Measurements from ENCODE around the gene STAC2.

STAC2 gene

GRCh38 chr17:39221572-39221971 lies 4.2 kb downstream of the STAC2 start:
- no peak overlapping the region for H2BK5ac ChIP-seq (ENCODE audit: low read length)
- H3K79me1 ChIP-seq (ENCODE audit: low read depth, low read length), result no peaks in the 10 kb centered on the region
- H3K27ac ChIP-seq (replicated peaks; ENCODE audit: low read length), result no peak overlapping the region
- no peak overlapping the region for H3K4me3 ChIP-seq (ENCODE audit: low read length in 2 of 2)
- no peak overlapping the region for H3K23ac ChIP-seq (ENCODE audit: low read depth, low read length, poor library complexity)
- H2AFZ ChIP-seq (ENCODE audit: low read length), result no peak overlapping the region
- H2BK12ac ChIP-seq (ENCODE audit: low read length), result no peak overlapping the region
- no peak overlapping the region for H2BK15ac ChIP-seq (ENCODE audit: low read length)
- H3K9me3 ChIP-seq (replicated peaks in 1 of 2; ENCODE audit: control insufficient read depth in 2 of 2, insufficient read depth in 1 of 2, low read depth in 1 of 2, low read length in 2 of 2), result peaks cover 0 to 1% of the 10 kb centered on the region in 2 donors
- H3K4ac ChIP-seq (ENCODE audit: low read length), result no peak overlapping the region
- H4K91ac ChIP-seq (ENCODE audit: low read depth, low read length, poor library complexity), result no peak overlapping the region
- no peak overlapping the region for H3K4me2 ChIP-seq (ENCODE audit: insufficient read depth, low read length, poor library complexity, severe bottlenecking)
- H2AK5ac ChIP-seq (ENCODE audit: low read depth, low read length), result peak overlapping the region; percentile 63
- peaks cover 6 to 7% of the 10 kb centered on the region in 2 donors for H3K4me1 ChIP-seq (ENCODE audit: control insufficient read depth in 2 of 2, insufficient read depth in 1 of 2, low read depth in 1 of 2, low read length in 2 of 2)
- no peak overlapping the region for H4K8ac ChIP-seq (ENCODE audit: low read depth, low read length)
- WGBS, 2 donors (ENCODE audit: extremely low coverage in 2 of 2, insufficient read length in 2 of 2, insufficient replicate concordance in 1 of 2), result no CpG with 5 or more reads among the region's 6 CpGs
- H3K27me3 ChIP-seq (ENCODE audit: control insufficient read depth in 3 of 3, insufficient read depth in 3 of 3, low read depth in 1 of 3, low read length in 3 of 3), result peaks cover 16 to 83% (median 61%) of the 10 kb centered on the region in 3 experiments
- no peaks in the 10 kb centered on the region for H3K36me3 ChIP-seq (replicated peaks in 1 of 2; ENCODE audit: control insufficient read depth in 2 of 2, insufficient read depth in 2 of 2, low read length in 2 of 2)
- no peak for DNase-seq (ENCODE audit: low spot score)
- H3K9ac ChIP-seq (ENCODE audit: low read depth, low read length, poor library complexity), result peak overlapping the region; percentile 3
- H2BK120ac ChIP-seq (ENCODE audit: low read depth, low read length), result no peak overlapping the region
- no peak overlapping the region for H3K14ac ChIP-seq (ENCODE audit: low read length)
- no peak overlapping the region for H3K18ac ChIP-seq (ENCODE audit: low read length)

GRCh38 chr17:39219647-39220154 lies 6.0 kb downstream of the STAC2 start:
- Histone ChIP-seq H2BK15ac (ENCODE audit: low read length) (peak overlapping the region; percentile 30), H2BK12ac (ENCODE audit: low read length) (no peak overlapping the region), H3K4me3 (ENCODE audit: low read length in 2 of 2) (no peak overlapping the region), H3K27ac (replicated peaks; ENCODE audit: low read length) (no peak overlapping the region), H4K8ac (ENCODE audit: low read depth, low read length) (no peak overlapping the region), H2BK120ac (ENCODE audit: low read depth, low read length) (no peak overlapping the region), H3K79me1 (ENCODE audit: low read depth, low read length) (no peaks in the 10 kb centered on the region), H4K91ac (ENCODE audit: low read depth, low read length, poor library complexity) (no peak overlapping the region), H3K23ac (ENCODE audit: low read depth, low read length, poor library complexity) (peak overlapping the region; percentile 16), H2AFZ (ENCODE audit: low read length) (no peak overlapping the region), H3K4me1 (ENCODE audit: control insufficient read depth in 2 of 2, insufficient read depth in 1 of 2, low read depth in 1 of 2, low read length in 2 of 2) (peaks cover under 1 to 2% of the 10 kb centered on the region in 2 donors), H3K18ac (ENCODE audit: low read length) (no peak overlapping the region), H3K36me3 (replicated peaks in 1 of 2; ENCODE audit: control insufficient read depth in 2 of 2, insufficient read depth in 2 of 2, low read length in 2 of 2) (no peaks in the 10 kb centered on the region), H3K9ac (ENCODE audit: low read depth, low read length, poor library complexity) (peak overlapping the region; percentile 56), H3K27me3 (ENCODE audit: control insufficient read depth in 3 of 3, insufficient read depth in 3 of 3, low read depth in 1 of 3, low read length in 3 of 3) (peaks cover 7 to 84% (median 50%) of the 10 kb centered on the region in 3 experiments), H2BK5ac (ENCODE audit: low read length) (peak overlapping the region; percentile 45), H3K4me2 (ENCODE audit: insufficient read depth, low read length, poor library complexity, severe bottlenecking) (no peak overlapping the region), H2AK5ac (ENCODE audit: low read depth, low read length) (peak overlapping the region; percentile 31), H3K4ac (ENCODE audit: low read length) (no peak overlapping the region), H3K14ac (ENCODE audit: low read length) (peak overlapping the region; percentile 77), H3K9me3 (replicated peaks in 1 of 2; ENCODE audit: control insufficient read depth in 2 of 2, insufficient read depth in 1 of 2, low read depth in 1 of 2, low read length in 2 of 2) (peaks cover 0 to 1% of the 10 kb centered on the region in 2 donors)
- DNase-seq (ENCODE audit: low spot score), result no peak
- no CpG with 5 or more reads among the region's 8 CpGs for WGBS, 2 donors (ENCODE audit: extremely low coverage in 2 of 2, insufficient read length in 2 of 2, insufficient replicate concordance in 1 of 2)

- peak overlapping the region; percentile 51 for H3K18ac ChIP-seq (ENCODE audit: low read length)
- H3K27me3 ChIP-seq (ENCODE audit: control insufficient read depth in 3 of 3, insufficient read depth in 3 of 3, low read depth in 1 of 3, low read length in 3 of 3), result peaks cover 0 to 84% (median 42%) of the 10 kb centered on the region in 3 experiments
- peaks cover 0 to 4% of the 10 kb centered on the region in 2 donors for H3K4me1 ChIP-seq (ENCODE audit: control insufficient read depth in 2 of 2, insufficient read depth in 1 of 2, low read depth in 1 of 2, low read length in 2 of 2)
- no peak overlapping the region for H2AFZ ChIP-seq (ENCODE audit: low read length)
- H3K27ac ChIP-seq (replicated peaks; ENCODE audit: low read length), result no peak overlapping the region
- no peak overlapping the region for H4K8ac ChIP-seq (ENCODE audit: low read depth, low read length)
- H3K14ac ChIP-seq (ENCODE audit: low read length), result peak overlapping the region; percentile 76
- DNase-seq (ENCODE audit: low spot score), result no peak
- no peak overlapping the region for H2AK5ac ChIP-seq (ENCODE audit: low read depth, low read length)
- no peak overlapping the region for H2BK5ac ChIP-seq (ENCODE audit: low read length)
- peak overlapping the region; percentile 55 for H3K23ac ChIP-seq (ENCODE audit: low read depth, low read length, poor library complexity)
- H2BK12ac ChIP-seq (ENCODE audit: low read length), result no peak overlapping the region
- H2BK15ac ChIP-seq (ENCODE audit: low read length), result no peak overlapping the region
- no peak overlapping the region for H3K4me3 ChIP-seq (ENCODE audit: low read length in 2 of 2)
- H3K4ac ChIP-seq (ENCODE audit: low read length), result no peak overlapping the region
- H3K79me1 ChIP-seq (ENCODE audit: low read depth, low read length), result no peaks in the 10 kb centered on the region
- WGBS, 2 donors (ENCODE audit: extremely low coverage in 2 of 2, insufficient read length in 2 of 2, insufficient replicate concordance in 1 of 2), result no CpG with 5 or more reads among the region's 8 CpGs
- no peak overlapping the region for H3K4me2 ChIP-seq (ENCODE audit: insufficient read depth, low read length, poor library complexity, severe bottlenecking)
- no peak overlapping the region for H2BK120ac ChIP-seq (ENCODE audit: low read depth, low read length)
- H4K91ac ChIP-seq (ENCODE audit: low read depth, low read length, poor library complexity), result no peak overlapping the region
- H3K9ac ChIP-seq (ENCODE audit: low read depth, low read length, poor library complexity), result peak overlapping the region; percentile 12
- H3K9me3 ChIP-seq (replicated peaks in 1 of 2; ENCODE audit: control insufficient read depth in 2 of 2, insufficient read depth in 1 of 2, low read depth in 1 of 2, low read length in 2 of 2), result peaks cover 0 to 1% of the 10 kb centered on the region in 2 donors
- H3K36me3 ChIP-seq (replicated peaks in 1 of 2; ENCODE audit: control insufficient read depth in 2 of 2, insufficient read depth in 2 of 2, low read length in 2 of 2), result no peaks in the 10 kb centered on the region
Measured at GRCh38 chr17:39218906-39219305, 6.8 kb downstream of the STAC2 start.

GRCh38 chr17:39217734-39218369 lies 7.9 kb downstream of the STAC2 start:
- Histone ChIP-seq H4K8ac (ENCODE audit: low read depth, low read length) (no peak overlapping the region), H3K9me3 (replicated peaks in 1 of 2; ENCODE audit: control insufficient read depth in 2 of 2, insufficient read depth in 1 of 2, low read depth in 1 of 2, low read length in 2 of 2) (no peaks in the 10 kb centered on the region), H2BK120ac (ENCODE audit: low read depth, low read length) (no peak overlapping the region), H3K14ac (ENCODE audit: low read length) (no peak overlapping the region), H3K9ac (ENCODE audit: low read depth, low read length, poor library complexity) (peak overlapping the region; percentile 66), H3K27ac (replicated peaks; ENCODE audit: low read length) (no peak overlapping the region), H3K4ac (ENCODE audit: low read length) (no peak overlapping the region), H2BK12ac (ENCODE audit: low read length) (no peak overlapping the region), H3K36me3 (replicated peaks in 1 of 2; ENCODE audit: control insufficient read depth in 2 of 2, insufficient read depth in 2 of 2, low read length in 2 of 2) (no peaks in the 10 kb centered on the region), H3K79me1 (ENCODE audit: low read depth, low read length) (no peaks in the 10 kb centered on the region), H2AFZ (ENCODE audit: low read length) (peak overlapping the region; percentile 17), H4K91ac (ENCODE audit: low read depth, low read length, poor library complexity) (no peak overlapping the region), H3K27me3 (ENCODE audit: control insufficient read depth in 3 of 3, insufficient read depth in 3 of 3, low read depth in 1 of 3, low read length in 3 of 3) (peaks cover 0 to 81% (median 31%) of the 10 kb centered on the region in 3 experiments), H3K18ac (ENCODE audit: low read length) (peak overlapping the region; percentile 59), H2BK5ac (ENCODE audit: low read length) (no peak overlapping the region), H2AK5ac (ENCODE audit: low read depth, low read length) (no peak overlapping the region), H3K4me3 (ENCODE audit: low read length in 2 of 2) (no peak overlapping the region), H3K4me1 (ENCODE audit: control insufficient read depth in 2 of 2, insufficient read depth in 1 of 2, low read depth in 1 of 2, low read length in 2 of 2) (peaks cover 0 to 1% of the 10 kb centered on the region in 2 donors), H3K23ac (ENCODE audit: low read depth, low read length, poor library complexity) (no peak overlapping the region), H2BK15ac (ENCODE audit: low read length) (peak overlapping the region; percentile 40), H3K4me2 (ENCODE audit: insufficient read depth, low read length, poor library complexity, severe bottlenecking) (no peak overlapping the region)
- WGBS, 2 donors (ENCODE audit: extremely low coverage in 2 of 2, insufficient read length in 2 of 2, insufficient replicate concordance in 1 of 2), result no CpG with 5 or more reads among the region's 24 CpGs
- no peak for DNase-seq (ENCODE audit: low spot score)

Measured in neuronal stem cell (in vitro differentiated cells).